ENCODE data around the gene TIMP2. TPM values are rescaled to one million over a fixed set of nuclear protein-coding genes. Genes with fewer than 3 reads are reported as not detected.
A peak's percentile ranks its signal among the peaks of the same experiment; 100 is the strongest.

Gene TIMP2
- total and polyA plus RNA-seq, 2 experiments from 2014 or later, result 103 to 587 TPM

DNA sequence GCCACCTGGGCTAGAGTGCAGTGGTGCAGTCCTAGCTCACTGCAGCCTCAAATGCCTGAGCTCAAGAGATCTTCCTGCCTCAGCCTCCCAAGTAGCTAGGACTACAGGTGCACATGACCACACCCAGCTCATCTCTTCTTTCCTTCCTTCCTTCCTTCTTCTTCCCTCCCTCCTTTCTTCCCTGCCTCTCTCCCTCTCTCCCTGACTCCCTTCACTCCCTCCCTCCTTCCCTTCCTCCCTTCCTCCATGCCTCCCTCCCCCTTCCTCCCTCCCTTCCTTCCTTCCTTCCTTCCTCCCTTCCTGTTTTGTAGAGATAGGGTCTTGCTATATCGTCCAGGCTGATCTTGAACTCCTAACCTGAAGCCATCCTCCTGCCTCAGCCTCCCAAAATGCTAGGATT, 61.1 kb downstream of the TIMP2 start:
- no peaks in the 10 kb centered on the region for H3K9me3 ChIP-seq (ENCODE audit: low read depth)
- no peak overlapping the region for H2AFZ ChIP-seq
- H3K4me3 ChIP-seq, result no peak overlapping the region
- peaks cover 57% of the 10 kb centered on the region for H3F3A ChIP-seq (ENCODE audit: insufficient read depth)
- H3K9me2 ChIP-seq (ENCODE audit: insufficient read depth), result no peaks in the 10 kb centered on the region
- peaks cover 29% of the 10 kb centered on the region for H3K36me3 ChIP-seq (ENCODE audit: low read depth)
- H3K27ac ChIP-seq, result no peak overlapping the region
- 93 to 100% methylated on average over 1 of the region's 1 CpG for WGBS, 2 experiments (ENCODE audit: low coverage in 1 of 2, low lambda C conversion rate in 2 of 2, missing lambda C conversion rate in 2 of 2)
- peaks cover 81% of the 10 kb centered on the region for H3K79me2 ChIP-seq (ENCODE audit: insufficient read depth)
- TF ChIP-seq EZH2 (IDR thresholded peaks at IDR 0.05; ENCODE audit: insufficient read depth, poor library complexity, severe bottlenecking) (no peak), EZH2phosphoT487 (IDR thresholded peaks at IDR 0.05; ENCODE audit: insufficient read depth, low read depth) (no peak)
- no peaks in the 10 kb centered on the region for H3K27me3 ChIP-seq (replicated peaks; ENCODE audit: insufficient read depth)
- no peak overlapping the region for H3K4me2 ChIP-seq (ENCODE audit: unreplicated experiment)
- no peak for DNase-seq
- 0 out of 2 replicates have a peak, but pooled peaks cover 4% of the 10 kb centered on the region for H4K20me1 ChIP-seq (ENCODE audit: insufficient read depth)
- peaks cover 41% of the 10 kb centered on the region for H3K4me1 ChIP-seq (ENCODE audit: insufficient read depth)
- H3K9ac ChIP-seq, result no peak overlapping the region
- in situ Hi-C loops (cut with MboI), result loop anchor here (10.0 kb wide), 1 partner anchor 111 kb away; the partner anchor contains the start of gene LGALS3BP

DNA sequence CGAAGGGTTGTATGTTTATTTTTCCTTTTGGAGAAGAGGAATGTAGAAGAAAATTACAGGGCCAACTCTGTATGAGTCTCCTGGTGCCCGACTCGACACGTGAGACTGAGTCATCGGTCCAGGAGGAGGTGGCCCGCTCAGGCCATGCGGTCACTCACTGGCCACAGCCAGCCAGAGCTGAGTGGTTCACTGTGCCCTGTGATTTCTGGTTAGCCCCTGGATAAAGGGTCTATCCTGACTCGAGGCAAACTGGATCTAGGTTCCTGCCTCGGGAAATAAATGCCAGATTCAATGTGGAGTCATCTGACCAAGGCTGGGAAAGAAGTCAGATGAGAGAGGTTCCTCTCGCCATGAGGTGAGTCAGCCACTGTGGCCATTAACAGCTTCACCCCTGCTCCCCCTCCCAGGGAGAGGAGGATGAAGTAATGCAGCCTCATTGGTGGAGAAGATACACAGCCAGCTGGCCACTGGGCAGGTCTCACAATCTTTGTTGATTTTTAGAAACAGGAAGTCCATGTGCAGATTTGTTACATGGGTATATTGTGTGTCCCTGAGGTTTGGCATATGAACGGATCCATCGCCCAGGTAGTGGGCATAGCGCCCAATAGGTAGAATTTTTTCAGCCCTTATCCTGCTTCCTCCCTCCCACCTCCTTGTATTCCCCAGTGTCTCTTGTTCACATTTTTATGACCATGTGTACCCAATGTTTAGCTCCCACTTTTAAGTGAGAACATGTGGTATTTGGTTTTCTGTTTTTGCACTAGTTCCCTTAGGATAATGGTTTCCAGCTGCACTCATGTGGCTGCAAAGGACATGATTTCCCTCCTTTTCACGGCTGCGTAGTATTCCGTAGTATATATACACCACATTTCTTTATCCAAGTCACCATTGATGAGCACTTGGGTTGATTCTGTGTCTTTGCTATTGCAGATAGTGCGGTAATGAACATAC, 62.8 kb downstream of the TIMP2 start:
- TF ChIP-seq EZH2 (IDR thresholded peaks at IDR 0.05; ENCODE audit: insufficient read depth, poor library complexity, severe bottlenecking) (no peak), EZH2phosphoT487 (IDR thresholded peaks at IDR 0.05; ENCODE audit: insufficient read depth, low read depth) (no peak)
- in situ Hi-C loops (cut with MboI), result loop anchor here (10.0 kb wide), 1 partner anchor 112 kb away; the partner anchor contains the start of gene LGALS3BP
- Histone ChIP-seq H3K9me2 (ENCODE audit: insufficient read depth) (no peaks in the 10 kb centered on the region), H3K27ac (peak overlapping the region; percentile 99), H3K4me2 (ENCODE audit: unreplicated experiment) (peak overlapping the region; percentile 81), H3K9me3 (ENCODE audit: low read depth) (no peaks in the 10 kb centered on the region), H4K20me1 (ENCODE audit: insufficient read depth) (0 out of 2 replicates have a peak, but pooled peaks cover 4% of the 10 kb centered on the region), H3K4me1 (ENCODE audit: insufficient read depth) (peaks cover 26% of the 10 kb centered on the region), H3K79me2 (ENCODE audit: insufficient read depth) (peaks cover 79% of the 10 kb centered on the region), H3K36me3 (ENCODE audit: low read depth) (peaks cover 27% of the 10 kb centered on the region; the same call in 1 of the 2 replicates), H3F3A (ENCODE audit: insufficient read depth) (peaks cover 55% of the 10 kb centered on the region), H3K9ac (peak overlapping the region; percentile 81), H3K4me3 (peak overlapping the region; percentile 42), H2AFZ (0 out of 2 replicates have a peak overlapping the region, but pooled peaks have one; percentile 52), H3K27me3 (replicated peaks; ENCODE audit: insufficient read depth) (no peaks in the 10 kb centered on the region)
- peak; percentile 99 for DNase-seq
- WGBS, 2 experiments (ENCODE audit: low coverage in 1 of 2, low lambda C conversion rate in 2 of 2, missing lambda C conversion rate in 2 of 2), result 28 to 29% methylated on average over 17 of the region's 17 CpGs

DNA sequence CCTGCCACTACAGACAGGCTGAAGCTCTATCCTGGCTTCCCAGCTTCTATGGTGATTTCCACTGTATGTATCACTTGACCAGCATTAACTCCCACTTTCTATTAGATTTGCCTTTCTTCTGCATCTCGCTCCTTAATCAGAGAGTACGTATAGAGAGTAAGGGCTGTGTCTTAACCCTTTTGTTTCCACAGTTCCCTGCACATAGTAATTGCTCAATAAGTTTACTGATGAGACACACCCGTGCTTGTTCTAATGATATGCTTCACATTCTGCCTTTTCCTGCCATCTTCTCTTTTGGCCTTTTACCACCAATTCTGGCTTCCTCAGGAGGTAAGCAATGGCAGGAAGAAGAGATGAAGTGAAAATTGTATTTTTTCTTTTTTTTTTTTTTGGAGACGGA, 64.0 kb downstream of the TIMP2 start:
- peaks cover 68% of the 10 kb centered on the region for H3K79me2 ChIP-seq (ENCODE audit: insufficient read depth)
- no peak for TF ChIP-seq EZH2 (IDR thresholded peaks at IDR 0.05; ENCODE audit: insufficient read depth, poor library complexity, severe bottlenecking)
- TF ChIP-seq EZH2phosphoT487 (IDR thresholded peaks at IDR 0.05; ENCODE audit: insufficient read depth, low read depth), result no peak
- in situ Hi-C loops (cut with MboI), result loop anchor here (10.0 kb wide), 1 partner anchor 114 kb away; the partner anchor contains the start of gene LGALS3BP

DNA sequence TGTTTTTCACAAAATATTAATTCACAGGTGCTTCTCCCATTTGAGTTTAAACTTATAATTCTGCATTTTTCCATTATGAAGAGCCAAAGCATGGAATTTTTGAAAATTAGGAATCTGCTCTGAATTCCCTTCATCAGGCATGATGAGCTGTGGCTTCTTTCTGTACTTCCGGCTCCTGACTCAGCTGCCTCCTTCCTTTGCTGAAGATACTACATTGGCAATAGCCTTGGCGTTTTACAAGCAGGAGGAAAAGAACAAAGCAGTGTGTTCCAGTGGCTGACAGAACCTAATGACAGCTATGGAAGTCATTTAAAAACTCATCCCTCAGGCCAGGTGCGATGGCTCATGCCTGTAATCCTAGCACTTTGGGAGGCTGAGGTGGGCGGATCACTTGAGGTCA, 66.1 kb downstream of the TIMP2 start:
- WGBS, 2 experiments (ENCODE audit: low coverage in 1 of 2, low lambda C conversion rate in 2 of 2, missing lambda C conversion rate in 2 of 2), result 97 to 99% methylated on average over 4 of the region's 4 CpGs
- peaks cover 32% of the 10 kb centered on the region for H3K36me3 ChIP-seq (ENCODE audit: low read depth)
- 0 out of 2 replicates have a peak, but pooled peaks cover 4% of the 10 kb centered on the region for H4K20me1 ChIP-seq (ENCODE audit: insufficient read depth)
- peaks cover 16% of the 10 kb centered on the region for H3K4me1 ChIP-seq (ENCODE audit: insufficient read depth)
- no peak overlapping the region for H3K4me3 ChIP-seq
- no peak overlapping the region for H3K9ac ChIP-seq
- no peaks in the 10 kb centered on the region for H3K9me3 ChIP-seq (ENCODE audit: low read depth)
- H3K27ac ChIP-seq, result no peak overlapping the region
- H3K79me2 ChIP-seq (ENCODE audit: insufficient read depth), result peaks cover 53% of the 10 kb centered on the region
- no peak for TF ChIP-seq EZH2 (IDR thresholded peaks at IDR 0.05; ENCODE audit: insufficient read depth, poor library complexity, severe bottlenecking)
- no peak for TF ChIP-seq EZH2phosphoT487 (IDR thresholded peaks at IDR 0.05; ENCODE audit: insufficient read depth, low read depth)
- no peaks in the 10 kb centered on the region for H3K9me2 ChIP-seq (ENCODE audit: insufficient read depth)
- H3F3A ChIP-seq (ENCODE audit: insufficient read depth), result peaks cover 49% of the 10 kb centered on the region
- H3K4me2 ChIP-seq (ENCODE audit: unreplicated experiment), result no peak overlapping the region
- DNase-seq, result no peak
- in situ Hi-C loops (cut with MboI), result no loop called here
- no peaks in the 10 kb centered on the region for H3K27me3 ChIP-seq (replicated peaks; ENCODE audit: insufficient read depth)
- no peak overlapping the region for H2AFZ ChIP-seq

More for the DNA sequence above, 64.0 kb downstream of the TIMP2 start:
- Histone ChIP-seq H3K27ac (peak overlapping the region; percentile 99), H3F3A (ENCODE audit: insufficient read depth) (peaks cover 55% of the 10 kb centered on the region), H4K20me1 (ENCODE audit: insufficient read depth) (0 out of 2 replicates have a peak, but pooled peaks cover 4% of the 10 kb centered on the region), H3K4me3 (0 out of 2 replicates have a peak overlapping the region, but pooled peaks have one; percentile 42), H3K36me3 (ENCODE audit: low read depth) (peaks cover 27% of the 10 kb centered on the region; the same call in 1 of the 2 replicates), H3K4me1 (ENCODE audit: insufficient read depth) (peaks cover 20% of the 10 kb centered on the region), H3K27me3 (replicated peaks; ENCODE audit: insufficient read depth) (no peaks in the 10 kb centered on the region), H3K9ac (peak overlapping the region; percentile 81), H2AFZ (no peak overlapping the region), H3K9me2 (ENCODE audit: insufficient read depth) (no peaks in the 10 kb centered on the region), H3K4me2 (ENCODE audit: unreplicated experiment) (peak overlapping the region; percentile 81), H3K9me3 (ENCODE audit: low read depth) (no peaks in the 10 kb centered on the region)
- DNase-seq, result no peak
- WGBS, 2 experiments (ENCODE audit: low coverage in 1 of 2, low lambda C conversion rate in 2 of 2, missing lambda C conversion rate in 2 of 2), result 71 to 74% methylated on average over 4 of the region's 4 CpGs

All from GM23248 (cell line).